RWPE1 (cell line): Measurements from ENCODE around the gene FGF12.
"Not testable (repeated sequence)": the region's sequence is repeated elsewhere in the genome, so short reads cannot be mapped to it uniquely, and the experiment has no call there.

Experiments
- CTCF ChIA-PET: fragments of 350-600 bp; sonication (Branson Sonifier 250); formaldehyde crosslinking; extraction: SDS; loops from one replicate; lab custom pipeline; 2021; lab: Yijun Ruan, JAX
- POLR2A ChIA-PET: fragments of 400-600 bp; formaldehyde crosslinking; extraction: SDS; loops from one replicate; lab custom pipeline; 2020; ENCODE audit warnings: antibody characterized with exemption; ENCODE audit not compliant: low non-redundant PET; lab: Yijun Ruan, JAX
- DNase-seq: peaks from one replicate; pipeline ENCODE4 v3.0.0; 2012; ENCODE audit warnings: low spot score
- H3K27ac ChIP-seq: fragments of 450-650 bp; 2 replicates; pipeline ENCODE4 v1.5.1; 2017
- TF ChIP-seq, protein P1 (sequence below): fragments of 450-650 bp; conservative IDR thresholded peaks from 2 replicates; pipeline ENCODE4 v1.5.1; 2017; ENCODE audit warnings: low read depth, mild to moderate bottlenecking

Gene FGF12

DNA sequence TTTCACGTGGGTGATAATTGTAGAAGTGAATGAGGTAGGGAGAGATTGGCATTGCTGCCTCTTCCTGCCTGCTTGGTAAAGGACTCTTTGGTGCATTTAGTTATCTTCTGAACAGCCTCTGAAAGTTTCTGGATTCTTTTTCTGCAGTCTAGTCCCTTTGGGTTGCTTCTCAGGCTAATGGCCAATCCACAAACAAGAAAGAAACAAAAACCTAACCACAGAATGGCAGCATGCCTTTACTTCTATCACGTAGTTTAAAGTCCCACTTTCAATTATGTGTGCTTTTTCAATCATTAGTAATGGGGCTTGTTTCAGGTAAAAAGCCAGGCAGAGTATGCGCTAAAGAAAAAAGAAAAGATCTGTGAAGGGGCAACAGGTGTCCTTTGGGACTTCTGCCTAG lies 7.4 kb downstream of the FGF12 start:
- TF ChIP-seq, protein P1, sequence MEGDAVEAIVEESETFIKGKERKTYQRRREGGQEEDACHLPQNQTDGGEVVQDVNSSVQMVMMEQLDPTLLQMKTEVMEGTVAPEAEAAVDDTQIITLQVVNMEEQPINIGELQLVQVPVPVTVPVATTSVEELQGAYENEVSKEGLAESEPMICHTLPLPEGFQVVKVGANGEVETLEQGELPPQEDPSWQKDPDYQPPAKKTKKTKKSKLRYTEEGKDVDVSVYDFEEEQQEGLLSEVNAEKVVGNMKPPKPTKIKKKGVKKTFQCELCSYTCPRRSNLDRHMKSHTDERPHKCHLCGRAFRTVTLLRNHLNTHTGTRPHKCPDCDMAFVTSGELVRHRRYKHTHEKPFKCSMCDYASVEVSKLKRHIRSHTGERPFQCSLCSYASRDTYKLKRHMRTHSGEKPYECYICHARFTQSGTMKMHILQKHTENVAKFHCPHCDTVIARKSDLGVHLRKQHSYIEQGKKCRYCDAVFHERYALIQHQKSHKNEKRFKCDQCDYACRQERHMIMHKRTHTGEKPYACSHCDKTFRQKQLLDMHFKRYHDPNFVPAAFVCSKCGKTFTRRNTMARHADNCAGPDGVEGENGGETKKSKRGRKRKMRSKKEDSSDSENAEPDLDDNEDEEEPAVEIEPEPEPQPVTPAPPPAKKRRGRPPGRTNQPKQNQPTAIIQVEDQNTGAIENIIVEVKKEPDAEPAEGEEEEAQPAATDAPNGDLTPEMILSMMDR, result no peak
- CTCF ChIA-PET, result no interaction called here
- H3K27ac ChIP-seq, result no peak overlapping the region
- POLR2A ChIA-PET, result no interaction called here
- DNase-seq, result no peak

DNA sequence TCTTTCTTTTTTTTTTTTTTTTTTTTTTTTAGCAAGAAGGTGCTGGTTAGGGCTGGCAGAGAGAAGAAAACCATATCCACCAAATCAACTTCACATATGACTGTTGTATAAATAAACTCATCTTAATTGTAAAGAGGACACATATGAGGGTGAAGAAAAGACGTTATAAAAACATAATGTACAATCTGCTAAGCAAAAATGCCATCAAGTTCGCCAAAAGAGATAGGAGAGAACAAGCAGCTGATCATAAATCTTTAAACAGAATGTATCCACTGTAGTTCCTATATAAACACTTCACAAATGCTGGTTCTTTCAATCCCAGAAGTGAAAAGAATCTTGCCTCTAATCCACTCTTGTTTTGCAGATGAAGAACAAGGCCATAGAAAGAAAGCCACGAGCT lies 9.2 kb downstream of the FGF12 start:
- CTCF ChIA-PET, result no interaction called here
- POLR2A ChIA-PET, result no interaction called here
- DNase-seq, result no peak
- no peak overlapping the region for H3K27ac ChIP-seq
- TF ChIP-seq, protein P1, result no peak

DNA sequence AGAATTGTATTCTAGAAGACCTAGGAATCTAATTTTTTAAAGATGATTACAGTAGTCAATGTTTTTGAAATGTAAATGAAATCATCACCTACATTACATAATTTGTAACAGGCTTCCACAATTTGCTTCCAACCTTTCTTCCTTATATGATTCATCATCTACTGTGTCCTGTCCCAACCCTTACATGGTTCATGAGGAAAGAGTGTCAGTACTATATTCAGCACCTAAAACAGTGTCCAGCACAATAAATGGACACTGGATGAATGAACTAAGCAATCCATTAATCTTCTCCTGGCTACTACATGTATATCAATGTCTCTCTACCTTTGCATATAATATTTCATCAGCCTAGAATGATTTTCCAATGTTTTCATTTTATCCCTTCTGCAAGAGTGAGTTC lies 12.2 kb downstream of the FGF12 start:
- ChIA-PET POLR2A (no interaction called here), CTCF (no interaction called here)
- H3K27ac ChIP-seq, result no peak overlapping the region
- no peak for DNase-seq
- TF ChIP-seq, protein P1, result no peak

DNA sequence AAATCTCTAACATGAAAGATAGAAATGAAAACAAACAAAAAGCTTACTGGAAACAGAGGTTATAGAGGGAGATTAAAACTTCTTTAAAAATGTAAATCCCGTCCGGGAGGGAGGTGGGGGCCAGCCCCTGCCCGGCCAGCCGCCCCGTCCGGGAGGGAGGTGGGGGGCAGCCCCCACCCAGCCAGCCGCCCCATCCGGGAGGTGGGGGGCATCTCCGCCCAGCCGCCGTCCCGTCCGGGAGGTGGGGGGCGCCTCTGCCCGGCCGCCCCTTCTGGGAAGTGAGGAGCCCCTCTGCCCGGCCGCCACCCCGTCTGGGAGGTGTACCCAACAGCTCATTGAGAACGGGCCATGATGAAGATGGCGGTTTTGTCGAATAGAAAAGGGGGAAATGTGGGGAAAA lies 16.2 kb downstream of the FGF12 start:
- POLR2A ChIA-PET, H3K27ac ChIP-seq, CTCF ChIA-PET, DNase-seq: not testable (repeated sequence)

DNA sequence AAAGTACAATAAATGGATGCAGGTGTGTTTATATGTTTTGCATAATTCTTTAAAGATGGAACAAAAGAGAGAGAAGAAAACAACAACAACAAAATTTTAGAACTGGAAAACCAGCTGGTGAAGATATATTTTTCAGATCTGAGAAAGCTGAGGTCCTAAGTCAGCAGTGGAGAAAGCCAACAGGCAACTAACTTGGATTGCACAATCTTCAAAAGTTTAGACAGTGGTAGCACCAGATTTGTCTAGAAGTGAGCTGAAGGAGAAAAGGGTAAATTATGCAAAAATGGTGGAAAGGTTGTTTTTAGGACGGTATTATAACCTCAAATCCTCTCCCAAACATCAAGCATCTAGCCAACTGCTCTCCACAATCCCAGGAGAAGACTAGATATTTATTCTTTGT lies 17.0 kb downstream of the FGF12 start:
- POLR2A ChIA-PET, result no interaction called here
- TF ChIP-seq, protein P1, result no peak
- CTCF ChIA-PET, result no interaction called here
- H3K27ac ChIP-seq, result no peak overlapping the region
- DNase-seq, result no peak

DNA sequence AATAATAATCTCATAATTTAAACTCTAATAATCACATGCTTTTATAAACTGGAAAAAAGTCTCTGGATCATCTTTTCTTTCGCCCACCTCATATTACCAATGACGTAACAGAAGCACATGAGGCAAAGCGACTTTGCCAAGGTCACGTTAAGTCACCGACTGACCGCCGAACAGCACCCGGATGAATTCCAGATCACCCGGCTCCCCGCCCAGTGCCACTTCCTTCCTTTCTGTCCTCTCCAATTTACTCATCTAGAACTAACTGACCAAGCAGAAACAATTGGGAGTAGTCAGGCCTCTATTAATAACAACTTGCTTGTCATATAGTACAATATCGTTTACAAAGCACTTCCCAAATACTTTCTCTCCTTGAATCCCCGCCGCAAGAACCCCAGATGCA lies 21.1 kb downstream of the FGF12 start:
- TF ChIP-seq, protein P1, result no peak
- ChIA-PET POLR2A (no interaction called here), CTCF (no interaction called here)
- H3K27ac ChIP-seq, result no peak overlapping the region
- DNase-seq, result no peak

DNA sequence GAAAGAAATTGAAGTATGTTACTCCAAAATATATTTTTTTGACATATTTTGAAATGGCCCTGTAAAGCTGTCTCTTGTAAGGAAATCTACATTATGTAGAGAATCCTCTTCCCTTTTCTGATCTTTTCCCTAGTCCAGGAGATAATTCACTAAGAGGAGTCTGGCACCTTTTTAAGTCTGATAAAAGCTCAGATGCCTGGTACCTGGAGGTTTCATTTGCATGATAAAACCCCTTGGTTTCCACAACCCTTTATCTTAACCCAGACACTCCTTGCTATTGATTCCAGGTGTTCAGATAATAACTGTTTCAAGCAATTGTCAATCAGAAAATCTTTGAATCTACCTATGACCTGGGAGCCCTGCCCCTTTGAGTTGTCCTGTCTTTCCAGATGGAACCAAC lies 26.5 kb downstream of the FGF12 start:
- POLR2A ChIA-PET, result no interaction called here
- H3K27ac ChIP-seq, result no peak overlapping the region
- CTCF ChIA-PET, result no interaction called here
- no peak for DNase-seq
- TF ChIP-seq, protein P1, result no peak
